ENCODE data around the gene NISCH.

Gene NISCH

GRCh38 chr3:52455283-52456168 is at the start of gene NISCH:
Gene NISCH, plus strand, starts transcription at chr3:52455604. Its CDS starts 38 bp downstream, at chr3:52455642.
- peak within 1 kb of the TSS; percentile 89 for H3K27ac ChIP-seq
- no peak for TF ChIP-seq CTCF (conservative IDR thresholded peaks at IDR 0.05)

GRCh38 chr3:52406231-52406661 is 49.2 kb upstream of the NISCH start:
- no peak overlapping the region for H3K27ac ChIP-seq
- no peak for TF ChIP-seq CTCF (conservative IDR thresholded peaks at IDR 0.05)

- no peak overlapping the region for H3K27ac ChIP-seq
- TF ChIP-seq CTCF (conservative IDR thresholded peaks at IDR 0.05): no peak
Measured at GRCh38 chr3:52406791-52407510, 48.5 kb upstream of the NISCH start.

GRCh38 chr3:52407779-52408178 is 47.6 kb upstream of the NISCH start:
- TF ChIP-seq CTCF (conservative IDR thresholded peaks at IDR 0.05): no peak
- no peak overlapping the region for H3K27ac ChIP-seq

- H3K27ac ChIP-seq: no peak overlapping the region
- no peak for TF ChIP-seq CTCF (conservative IDR thresholded peaks at IDR 0.05)
Measured at GRCh38 chr3:52408466-52408865, 46.9 kb upstream of the NISCH start.

GRCh38 chr3:52415800-52416199 is 39.6 kb upstream of the NISCH start:
- no peak overlapping the region for H3K27ac ChIP-seq
- TF ChIP-seq CTCF (conservative IDR thresholded peaks at IDR 0.05): no peak

- TF ChIP-seq CTCF (conservative IDR thresholded peaks at IDR 0.05): no peak
- no peak overlapping the region for H3K27ac ChIP-seq
Measured at GRCh38 chr3:52420388-52420787, 35.0 kb upstream of the NISCH start.

All from VCaP (cell line).